GM10266 (cell line): ENCODE measurements around the gene WDPCP.
"Not testable (repeated sequence)": the region's sequence is repeated elsewhere in the genome, so short reads cannot be mapped to it uniquely, and the experiment has no call there.

Source experiments
- DNase-seq: peaks from one replicate; pipeline ENCODE4 v3.0.0; 2012; ENCODE audit errors: extremely low spot score
- CTCF ChIP-seq: IDR thresholded peaks from 2 replicates; pipeline ENCODE4 v1.5.1; 2012; ENCODE audit warnings: mild to moderate bottlenecking, low read depth; ENCODE audit not compliant: control insufficient read depth, insufficient read depth; ENCODE audit errors: missing control alignments

WDPCP gene

GRCh38 chr2:63192169-63192888 lies 395.9 kb downstream of the WDPCP start:
- no peak for DNase-seq
- no peak for TF ChIP-seq CTCF

GRCh38 chr2:63189026-63189425 lies 399.3 kb downstream of the WDPCP start:
- DNase-seq: peak; percentile 38
- TF ChIP-seq CTCF: peak; percentile 70

GRCh38 chr2:63186331-63186730 lies 401.9 kb downstream of the WDPCP start:
- DNase-seq: no peak
- TF ChIP-seq CTCF: no peak

GRCh38 chr2:63163161-63163820 lies 425.0 kb downstream of the WDPCP start:
- TF ChIP-seq CTCF: no peak
- no peak for DNase-seq

- no peak for DNase-seq
- no peak for TF ChIP-seq CTCF
Observed at GRCh38 chr2:63159262-63159661, 429.0 kb downstream of the WDPCP start.

GRCh38 chr2:63136683-63137082 lies 451.6 kb downstream of the WDPCP start:
- DNase-seq: not testable (repeated sequence)

- no peak for TF ChIP-seq CTCF
- DNase-seq: no peak
Observed at GRCh38 chr2:63132020-63132419, 456.3 kb downstream of the WDPCP start.

- no peak for DNase-seq
- no peak for TF ChIP-seq CTCF
Observed at GRCh38 chr2:63131196-63131595, 457.1 kb downstream of the WDPCP start.
